Hepatocyte (in vitro differentiated cells): ENCODE data around the gene CCDC43.

Source experiments
- CTCF ChIP-seq: fragments of 200-600 bp; sonication (generic); IDR thresholded peaks from 2 replicates; pipeline ENCODE4 v1.5.1; 2016; ENCODE audit warnings: antibody characterized with exemption, mild to moderate bottlenecking; ENCODE audit not compliant: poor library complexity
- EZH2 ChIP-seq: fragments of 200-600 bp; sonication (generic); IDR thresholded peaks from 2 replicates; pipeline ENCODE4 v1.6.1; 2016; ENCODE audit warnings: antibody characterized with exemption, mild to moderate bottlenecking, borderline replicate concordance

- no peak for TF ChIP-seq CTCF
- TF ChIP-seq EZH2: no peak
These were observed 44.7 kb upstream of the CCDC43 start for GRCh38 chr17:44734272-44734671.
